ENCODE results near the gene SLC1A5.

The SLC1A5 gene

DNA sequence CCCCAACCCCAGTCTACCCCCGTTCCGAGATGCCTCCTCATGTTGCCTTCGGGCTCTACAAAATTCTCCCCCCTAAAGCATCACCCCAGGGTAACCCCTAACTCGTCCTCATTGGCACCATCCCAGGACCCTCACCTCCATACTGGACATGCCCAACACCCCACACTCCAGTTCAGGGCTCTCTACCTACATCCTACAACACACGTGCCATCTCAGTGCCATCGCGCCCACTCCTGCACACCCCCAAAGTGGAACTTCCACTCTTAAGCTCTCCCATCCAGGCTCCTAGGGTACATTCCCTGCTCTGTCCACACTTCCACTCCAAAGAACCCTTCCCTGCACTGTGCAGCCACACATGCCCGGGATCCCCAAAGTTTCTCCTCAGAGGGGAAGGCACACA is 43.4 kb downstream of the SLC1A5 start:
- DNase-seq, result no peak

DNA sequence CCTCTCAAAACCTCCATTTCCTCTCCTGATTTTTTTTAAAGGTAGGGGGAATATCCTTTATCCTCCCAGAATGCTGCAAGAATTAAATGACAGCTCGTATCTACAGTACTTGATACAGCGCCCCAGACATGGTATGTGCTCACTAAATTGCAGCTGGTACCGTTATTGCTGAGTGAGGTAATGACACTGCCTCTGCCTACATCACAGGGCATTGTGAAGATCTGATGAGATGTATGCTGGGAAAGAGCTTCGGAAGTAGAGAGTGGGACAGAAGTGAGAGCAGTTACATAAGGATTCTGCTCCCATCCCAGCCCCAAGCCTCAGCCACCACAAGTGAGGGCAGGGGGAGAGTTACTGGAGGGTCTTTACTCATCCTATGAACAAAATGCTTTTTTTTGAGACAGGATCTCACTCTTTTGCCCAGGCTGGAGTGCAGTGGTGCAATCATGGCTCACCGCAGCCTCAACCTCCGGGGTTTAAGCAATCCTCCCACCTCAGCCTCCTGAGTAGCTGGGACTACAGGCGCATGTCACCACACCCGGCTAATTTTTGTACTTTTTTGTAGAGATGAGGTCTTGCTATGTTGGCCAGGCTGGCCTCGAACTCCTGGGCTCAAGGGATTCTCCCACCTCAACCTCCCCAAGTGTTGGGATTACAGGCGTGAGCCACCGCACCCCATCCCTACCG is 44.2 kb downstream of the SLC1A5 start:
- DNase-seq, result no peak

DNA sequence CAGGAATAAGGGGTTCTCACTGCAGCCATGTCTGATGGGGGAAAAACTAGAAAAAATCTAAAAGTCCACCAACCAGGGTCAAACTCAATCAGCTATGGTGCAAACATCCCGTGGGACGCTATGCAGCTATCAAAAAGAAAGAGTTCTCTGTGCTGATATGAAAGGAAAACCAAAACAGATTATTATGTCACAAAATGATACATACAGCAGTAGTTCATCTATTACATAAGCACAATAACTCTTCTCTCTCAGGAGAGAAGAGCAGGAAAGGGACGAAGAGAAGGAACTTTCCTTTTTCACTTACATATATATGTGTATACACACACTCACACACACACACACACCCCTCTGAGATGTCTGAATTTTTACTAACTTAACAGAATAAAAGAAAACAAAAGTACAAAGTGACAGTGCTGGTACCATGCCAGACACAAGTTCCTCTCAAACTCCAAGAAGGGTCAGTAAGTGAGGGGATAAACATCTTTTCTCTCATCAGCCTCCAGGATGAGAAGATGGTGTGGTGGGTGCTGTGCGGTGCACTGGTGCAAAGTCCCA is 45.4 kb downstream of the SLC1A5 start:
- DNase-seq, result no peak

DNA sequence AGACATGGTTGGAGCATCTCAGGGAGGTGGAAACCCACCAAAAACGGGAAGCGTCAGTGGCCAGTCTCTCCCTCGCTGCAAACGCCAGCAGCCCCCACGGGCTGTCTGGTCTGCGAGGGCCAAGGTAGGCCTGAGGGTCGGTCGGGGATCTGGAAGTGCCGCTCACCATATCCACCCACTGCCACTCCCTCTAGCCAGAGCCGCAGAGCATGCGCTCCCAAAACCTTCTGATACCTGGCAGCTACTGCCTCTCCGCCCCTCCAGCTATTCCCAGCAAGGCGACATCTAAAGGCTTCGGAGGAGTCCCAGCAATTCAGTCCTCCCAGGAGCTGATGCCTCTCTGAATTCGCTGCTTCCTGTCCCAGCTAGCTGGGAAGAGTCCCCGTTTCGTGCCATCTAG is 46.9 kb downstream of the SLC1A5 start:
- no peak for DNase-seq

DNA sequence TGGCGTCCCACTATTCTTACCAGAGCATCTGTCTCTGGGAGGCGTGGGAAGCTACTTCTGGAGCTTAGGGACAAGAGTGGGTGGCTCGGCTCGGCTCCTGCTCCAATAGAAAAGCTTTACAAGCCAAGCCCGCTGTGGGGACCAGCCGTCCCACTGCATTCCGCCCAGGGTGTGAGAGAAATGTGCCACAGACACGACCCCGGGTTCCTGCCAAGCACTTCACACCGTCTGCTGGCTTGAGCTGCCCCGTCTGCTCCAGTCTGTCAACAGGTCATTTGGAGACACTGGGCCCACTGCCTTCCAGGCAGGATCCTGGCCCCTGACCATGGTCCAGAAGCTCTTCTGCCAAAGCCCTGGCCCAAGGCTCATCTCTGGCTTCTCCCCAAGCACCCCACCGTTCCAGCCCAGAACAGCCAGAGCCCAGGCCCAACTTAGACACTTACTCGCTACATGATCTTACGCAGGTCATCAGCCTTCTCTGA is 49.1 kb downstream of the SLC1A5 start:
- peak in 28 of 56 donors; percentile 11 to 66 (median 46) for DNase-seq

DNA sequence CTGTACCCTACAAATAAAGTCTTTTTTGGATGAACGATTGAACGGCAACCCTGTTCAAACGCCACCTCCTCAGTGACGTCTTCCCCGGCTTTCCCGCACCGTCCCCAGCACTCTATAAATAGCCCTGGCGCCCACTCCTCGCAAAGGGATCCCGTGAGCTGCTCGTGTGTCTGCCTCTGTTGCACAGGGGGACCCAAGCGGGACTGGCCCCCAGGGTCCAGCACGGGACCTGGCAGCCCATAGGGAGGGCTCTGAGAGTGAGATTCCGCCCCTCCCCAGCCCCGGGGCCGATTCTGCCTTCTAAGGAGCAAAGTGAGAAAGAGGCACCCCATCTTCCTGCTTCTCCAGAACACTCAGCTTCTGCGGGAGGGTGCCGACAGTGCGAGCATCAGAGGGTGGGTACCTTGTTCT is 50.6 kb downstream of the SLC1A5 start:
- peak in 1 of 56 donors; percentile 22 for DNase-seq

DNA sequence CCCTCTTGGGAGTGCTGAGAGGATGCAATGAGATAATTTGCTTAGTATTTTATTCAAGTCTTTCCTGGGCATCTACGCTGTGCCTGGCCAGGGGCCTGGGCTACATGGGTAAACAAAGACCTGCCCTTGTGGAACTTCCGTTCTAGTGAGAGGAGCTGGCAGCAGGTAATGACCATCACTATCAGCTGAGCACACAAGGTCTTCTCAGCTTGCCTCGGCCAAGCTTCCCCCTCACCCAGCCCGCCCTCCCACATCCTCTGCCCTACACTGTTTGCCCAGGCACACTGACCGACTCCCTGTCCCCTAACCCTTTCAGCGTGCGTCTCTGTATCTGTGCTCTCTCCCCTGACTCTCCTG is 51.1 kb downstream of the SLC1A5 start:
- DNase-seq, result no peak

DNA sequence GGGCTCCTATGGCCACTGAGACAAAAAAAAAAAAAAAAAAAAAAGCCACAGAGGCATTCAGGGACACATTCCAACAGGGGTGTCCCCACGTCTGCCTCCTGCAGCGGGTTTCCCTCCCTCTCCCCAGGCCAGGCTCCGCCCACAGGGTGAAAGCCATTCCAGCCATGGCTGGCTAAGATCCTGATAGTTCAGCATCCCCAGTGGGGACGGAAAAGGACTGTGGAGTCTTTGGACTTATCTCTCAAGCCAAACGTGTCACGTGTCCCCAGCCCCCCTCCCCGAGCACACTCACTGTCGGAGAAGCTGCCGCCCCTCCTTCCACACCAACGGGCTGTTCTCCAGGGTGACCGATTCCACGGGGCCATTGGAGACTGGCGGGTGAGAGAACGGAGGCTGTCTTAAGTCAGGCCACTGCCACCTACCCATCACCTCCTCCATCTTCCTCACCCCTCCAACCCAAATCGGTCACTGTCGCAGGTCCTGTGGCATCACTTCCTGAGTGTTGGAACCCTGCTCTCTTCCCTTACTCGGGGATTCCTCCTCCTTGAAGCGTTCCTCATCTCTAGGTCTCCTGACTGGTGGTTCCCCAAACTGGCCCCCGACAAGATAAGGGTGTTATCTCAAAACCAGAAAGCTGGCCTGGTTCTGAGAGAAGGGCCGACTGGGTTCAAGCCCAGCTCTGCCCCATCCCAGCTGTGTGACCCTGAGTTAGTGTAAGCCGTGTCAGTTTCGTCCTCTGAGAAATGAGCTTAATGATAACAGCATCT is 51.7 kb downstream of the SLC1A5 start:
- DNase-seq, result peak in 2 of 56 donors; percentile 46 to 65

DNA sequence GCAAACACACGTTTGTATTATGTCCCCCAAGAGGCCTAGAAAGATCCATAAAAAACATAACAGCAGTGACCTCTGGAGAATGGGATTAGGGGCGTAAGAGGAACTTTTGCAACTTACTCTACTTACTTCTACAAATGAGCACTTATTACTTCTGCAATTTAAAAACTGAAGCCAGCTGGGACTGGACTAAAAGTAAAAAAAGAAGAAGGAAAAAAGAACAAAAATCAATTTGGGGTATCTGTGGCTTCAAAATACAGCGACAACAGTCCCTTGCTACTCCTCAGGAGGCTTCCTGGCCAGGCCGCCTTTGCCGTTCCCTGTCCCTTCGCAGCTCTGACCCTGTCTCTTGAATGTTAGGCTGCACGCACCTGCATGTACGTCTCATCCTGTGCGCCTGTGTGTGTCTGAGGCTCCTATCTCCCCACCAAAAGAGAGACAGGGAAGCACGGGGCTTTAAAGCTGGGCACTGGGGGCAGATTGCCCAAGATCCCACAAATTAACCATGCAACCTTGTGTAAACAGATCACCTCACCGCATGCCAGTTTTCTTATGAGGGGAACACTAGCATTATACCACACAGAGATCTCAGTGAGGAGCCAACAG is 54.6 kb downstream of the SLC1A5 start:
- no peak for DNase-seq

DNA sequence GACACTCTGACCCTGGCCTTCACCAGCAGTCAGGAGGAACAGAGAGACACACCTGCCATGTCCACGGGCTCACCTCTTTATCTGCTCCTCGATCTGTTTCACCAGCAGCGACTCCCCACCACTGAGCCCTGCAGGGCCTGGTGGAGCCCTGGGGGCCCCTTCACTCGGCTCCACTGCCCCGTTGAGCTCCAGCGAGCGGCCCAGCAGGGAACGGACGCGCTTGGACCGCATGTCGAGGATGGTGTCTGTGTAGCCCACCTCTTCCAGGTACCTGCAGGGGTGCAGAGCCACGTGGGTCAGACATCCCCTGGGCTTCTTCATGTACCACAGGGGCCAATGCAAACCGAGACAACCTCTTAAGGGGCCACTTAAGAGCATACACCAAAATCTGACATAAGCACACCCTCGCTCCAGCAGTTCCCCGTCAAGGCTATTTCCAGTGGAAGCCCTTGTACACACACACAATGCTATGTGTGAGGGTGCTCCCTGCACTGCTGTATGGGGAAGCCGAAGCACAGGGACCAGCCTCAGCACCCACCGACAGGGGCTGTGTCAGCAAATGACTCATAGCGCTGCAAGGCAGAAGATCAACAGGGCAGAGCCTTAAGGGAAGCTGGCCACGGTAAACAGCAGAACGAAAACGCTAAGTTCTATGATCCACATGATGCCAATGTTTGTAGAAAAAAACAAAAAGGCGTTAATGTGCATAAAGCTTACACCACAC is 55.3 kb downstream of the SLC1A5 start:
- DNase-seq, result peak in 2 of 56 donors; percentile 34 to 37

DNA sequence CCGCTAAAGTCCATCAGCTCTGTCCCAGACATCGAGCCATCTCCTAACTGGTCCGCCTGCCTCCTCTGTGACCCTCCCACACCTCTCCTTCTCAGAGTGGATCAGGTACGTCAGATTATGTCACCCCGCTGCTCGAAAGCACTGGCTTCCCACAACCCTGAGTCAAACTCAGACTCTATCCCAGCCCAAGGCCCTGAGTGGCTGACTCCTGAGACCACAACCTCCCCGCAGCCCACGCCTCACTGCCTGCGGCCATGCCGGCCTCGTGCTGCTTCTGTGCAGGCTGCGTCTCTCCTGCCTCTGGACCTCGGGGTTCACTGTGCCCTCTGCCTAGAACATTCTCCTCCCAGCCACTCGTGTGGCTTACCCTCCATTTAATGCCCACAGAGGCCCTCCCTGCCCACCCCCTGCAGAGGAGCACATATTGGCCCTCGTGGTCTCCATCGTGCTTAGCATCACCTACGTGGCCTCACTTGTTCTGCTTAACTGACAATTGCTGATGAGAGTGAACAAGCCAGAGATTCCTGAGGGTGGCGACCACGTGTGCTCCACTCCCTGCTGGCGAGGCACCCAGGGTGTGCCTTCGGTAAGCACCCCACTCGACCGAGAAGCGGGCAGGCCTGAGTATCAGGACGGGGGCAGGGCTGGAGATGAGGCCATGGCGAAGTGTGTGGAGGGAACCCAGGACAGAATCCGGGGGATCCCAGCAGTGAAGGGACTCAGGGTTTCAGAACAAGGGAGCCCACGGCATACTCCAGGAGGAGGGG is 56.0 kb downstream of the SLC1A5 start:
- DNase-seq, result no peak

DNA sequence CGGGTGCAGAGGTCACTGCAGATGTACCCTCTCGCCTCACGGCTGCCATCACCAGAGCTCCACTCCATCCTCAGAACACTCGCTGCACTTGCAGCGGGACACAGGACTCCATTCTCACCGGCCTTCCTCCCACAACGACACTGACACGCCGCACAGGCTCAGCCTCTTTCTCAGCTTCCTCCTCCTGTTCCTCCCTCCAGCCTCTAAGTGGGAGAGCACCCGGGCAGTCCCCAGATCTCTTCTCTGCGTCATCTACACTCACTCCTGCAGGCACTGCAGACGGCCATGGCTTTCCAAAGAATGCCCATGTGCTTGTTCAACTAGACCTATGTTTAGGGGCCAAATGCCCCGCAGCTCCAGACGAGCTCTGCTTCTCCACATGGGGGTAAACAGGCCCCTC is 56.8 kb downstream of the SLC1A5 start:
- peak in 4 of 56 donors; percentile 39 to 48 (median 41) for DNase-seq

DNA sequence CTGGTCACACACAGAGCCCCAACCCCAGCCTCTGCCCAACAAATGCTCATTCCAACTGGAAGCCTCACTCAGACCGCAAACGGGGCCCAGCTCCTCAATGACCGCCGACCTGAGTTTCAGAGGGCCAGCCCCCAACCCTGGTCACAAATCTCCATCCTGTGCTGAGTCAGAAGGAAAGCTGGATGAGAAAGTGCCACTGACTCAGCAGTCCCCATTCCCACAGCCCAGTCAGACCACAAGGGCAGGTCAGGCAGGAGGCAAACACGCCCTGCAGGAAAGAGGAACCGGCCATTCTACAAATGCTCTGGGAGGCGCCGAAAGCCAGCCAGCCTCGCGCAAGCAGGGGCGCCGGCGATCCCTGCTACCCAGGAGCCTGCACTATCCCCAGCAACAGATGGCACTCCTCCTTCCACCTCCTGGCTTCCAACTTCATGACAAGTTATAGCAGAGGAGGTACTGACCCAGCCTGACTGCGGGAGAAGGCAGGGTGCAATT is 57.3 kb downstream of the SLC1A5 start:
- DNase-seq, result peak in 3 of 56 donors; percentile 22 to 48 (median 27)

DNA sequence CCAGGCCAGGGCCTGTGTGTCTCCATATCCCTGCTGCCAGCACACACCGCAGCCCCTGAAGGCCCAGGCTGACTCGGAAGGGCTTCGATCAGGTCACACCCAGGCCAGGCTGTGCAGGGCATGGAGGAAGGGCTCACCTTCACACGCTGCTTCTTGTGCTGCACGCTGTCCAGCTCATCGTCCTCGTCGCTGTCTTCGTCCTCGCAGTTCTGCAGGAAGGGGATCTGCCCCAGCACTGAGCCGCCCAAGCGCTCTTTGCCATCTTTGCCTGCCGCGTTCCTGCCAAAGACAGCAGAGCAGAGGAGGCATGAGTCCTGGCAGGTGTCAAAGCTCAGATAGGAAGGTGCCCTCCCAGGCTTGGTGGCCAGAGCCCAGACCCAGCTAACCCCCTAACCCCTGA is 57.8 kb downstream of the SLC1A5 start:
- no peak for DNase-seq

DNA sequence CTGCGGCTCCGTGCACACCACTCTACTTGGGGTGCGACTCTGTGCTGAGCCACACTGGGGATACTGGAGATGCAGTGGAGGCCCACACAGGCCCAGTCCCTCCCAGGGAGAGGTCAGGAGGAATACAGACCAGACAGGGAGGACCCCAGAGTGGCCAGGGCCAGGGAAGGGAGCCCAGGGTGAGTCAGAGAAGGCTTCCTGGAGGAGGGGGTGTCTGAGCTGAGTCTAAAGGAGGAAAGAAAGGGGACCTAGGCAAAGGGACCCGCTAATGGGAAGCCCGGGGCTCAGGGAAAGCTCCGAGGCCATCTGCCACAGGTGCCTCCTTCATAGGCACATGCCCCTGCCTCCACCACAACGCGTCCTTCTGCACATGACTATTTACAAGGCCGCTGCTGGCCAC is 58.2 kb downstream of the SLC1A5 start:
- no peak for DNase-seq

DNA sequence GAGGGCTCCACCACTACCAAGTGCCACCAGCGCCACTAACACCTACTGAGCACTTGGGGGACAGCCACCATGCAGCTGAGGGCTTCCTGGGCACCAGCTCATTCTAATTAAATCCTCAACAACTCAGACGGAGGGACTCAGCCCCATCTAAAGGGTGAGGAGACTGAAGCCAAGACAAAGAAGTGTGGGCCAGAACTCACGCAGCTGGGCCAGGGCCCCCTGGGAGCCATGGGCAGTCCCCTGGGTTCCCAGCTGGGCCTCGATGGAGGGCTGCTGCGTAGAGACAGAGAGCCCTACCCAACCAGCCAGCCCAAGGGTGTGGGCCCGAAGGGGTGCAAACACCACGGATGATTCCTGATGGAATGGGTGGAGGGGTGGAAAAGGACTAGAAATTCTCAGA is 58.7 kb downstream of the SLC1A5 start:
- DNase-seq, result no peak

DNA sequence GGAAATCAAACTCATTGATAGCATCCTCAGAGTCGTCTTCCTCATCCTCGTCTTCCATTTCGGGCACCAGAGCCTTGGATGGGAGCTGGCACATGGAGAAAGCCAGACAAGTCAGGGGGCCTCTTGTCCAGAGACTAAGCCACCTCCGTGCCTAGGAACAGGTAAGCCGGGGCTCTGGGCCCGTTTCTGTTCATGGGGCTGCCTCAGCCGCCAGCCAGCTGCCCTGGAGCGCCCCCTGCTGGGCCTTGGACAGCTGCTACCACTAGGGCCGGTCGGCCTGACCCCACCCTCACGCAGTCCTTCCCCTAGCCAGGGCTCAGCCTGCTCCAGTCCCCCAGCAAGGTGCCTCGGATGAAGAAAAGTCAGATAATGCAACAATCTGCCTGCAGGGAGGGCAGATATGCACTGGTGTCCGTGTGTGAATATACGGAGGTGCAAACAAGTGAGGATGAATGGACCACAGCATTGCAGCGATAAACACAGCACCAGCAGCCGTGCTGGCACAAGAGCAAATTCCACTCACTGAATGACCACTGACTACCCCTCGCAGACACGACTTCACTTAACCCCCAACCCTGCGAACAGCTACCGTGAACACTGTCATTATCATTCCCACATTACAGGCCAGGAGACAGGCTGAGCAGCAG is 59.6 kb downstream of the SLC1A5 start:
- peak in 38 of 56 donors; percentile 18 to 87 (median 39) for DNase-seq

DNA sequence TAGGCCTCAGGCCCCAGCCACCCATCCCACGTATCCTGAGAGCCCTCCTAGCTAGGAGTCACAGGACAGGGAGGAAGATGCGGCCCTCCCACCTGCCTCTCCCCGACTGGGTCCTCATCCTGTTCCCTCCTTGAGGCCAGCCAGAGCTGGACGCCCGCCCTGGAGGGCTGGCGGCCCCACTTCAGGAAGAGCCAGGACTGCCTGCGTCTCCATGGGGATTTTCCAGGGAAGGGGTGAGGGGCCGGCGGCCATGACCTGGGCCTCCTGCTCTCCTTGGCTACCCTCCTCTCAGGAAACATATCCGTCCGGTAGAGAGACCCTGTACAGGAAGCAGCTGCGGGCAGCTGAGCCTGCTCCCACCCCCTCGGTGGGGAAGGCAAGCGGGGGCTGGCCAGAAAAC is 60.2 kb downstream of the SLC1A5 start:
- no peak for DNase-seq

DNA sequence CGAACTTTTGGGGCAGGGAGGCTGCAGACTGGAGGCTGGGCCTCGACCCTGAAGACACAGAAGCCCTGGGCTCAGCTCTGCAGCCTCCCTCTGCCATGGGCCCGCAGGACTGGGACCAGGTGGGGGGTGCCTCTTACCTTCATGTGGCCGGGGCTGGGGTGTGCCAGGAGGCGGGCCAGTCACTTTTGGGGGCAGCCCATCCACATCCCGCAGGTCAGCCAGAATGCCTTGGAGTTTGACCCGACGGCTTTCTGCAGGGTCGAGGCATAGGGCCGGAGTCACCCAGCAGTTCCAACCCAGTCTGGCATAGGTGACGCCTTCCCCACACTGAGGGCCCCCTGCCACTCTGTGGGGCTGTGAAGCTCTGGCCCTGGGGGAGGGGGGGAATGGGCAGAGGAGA is 60.6 kb downstream of the SLC1A5 start:
- DNase-seq, result no peak

DNA sequence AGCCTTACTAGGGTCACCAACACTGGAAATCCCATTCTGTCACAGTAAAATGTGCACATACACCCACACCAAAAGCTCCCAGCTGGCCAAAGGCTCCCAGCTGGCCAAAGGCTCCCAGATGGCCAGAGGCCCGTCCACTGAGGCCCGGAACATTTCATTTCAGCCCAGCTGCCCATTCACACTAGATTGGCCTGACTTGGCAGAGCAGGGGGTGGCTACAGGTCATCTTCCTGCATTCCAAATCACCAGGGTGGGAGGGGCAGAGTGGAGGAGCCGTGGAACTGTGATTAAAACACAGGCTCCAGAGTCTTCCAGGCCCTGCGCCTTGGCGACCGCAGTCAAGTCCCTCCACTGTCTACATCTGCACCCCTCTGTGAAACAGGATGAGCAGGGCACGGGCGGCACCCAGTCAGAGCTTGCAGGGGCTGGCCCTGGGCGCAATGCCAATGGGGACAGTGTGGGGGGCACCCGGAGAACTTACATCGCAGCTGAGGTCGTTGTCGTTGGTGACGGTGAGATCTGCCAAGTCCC is 61.4 kb downstream of the SLC1A5 start:
- DNase-seq, result peak in 14 of 56 donors; percentile 14 to 54 (median 32)

All from amygdala (tissue), 56 donors.